Activated CD4-positive, alpha-beta T cell treated with anti-CD3 and anti-CD28 coated beads, Interleukin-2, amount 10 ng/mL, durations not matched to agents 7 days and 5 days (primary cell): ENCODE results near the gene F2RL2. TPM values are rescaled to one million over a fixed set of nuclear protein-coding genes. Genes with fewer than 3 reads are reported as not detected.
A peak's percentile ranks its signal among the peaks of the same experiment; 100 is the strongest.
"Not testable (repeated sequence)": the region's sequence is repeated elsewhere in the genome, so short reads cannot be mapped to it uniquely, and the experiment has no call there.

Experiments
- CTCF ChIA-PET: fragments of 350-600 bp; sonication (Branson Sonifier 250); formaldehyde crosslinking; loops from one replicate; lab custom pipeline; 2021; ENCODE audit warnings: antibody characterized with exemption; lab: Charles Lee
- POLR2A ChIA-PET: fragments of 350-600 bp; sonication (Branson Sonifier 250); formaldehyde crosslinking; loops from one replicate; lab custom pipeline; 2021; ENCODE audit warnings: antibody characterized with exemption; lab: Charles Lee
- DNase-seq: peaks from one replicate; pipeline ENCODE4 v3.0.0-alpha.2; 2020
- H3K27ac Mint-ChIP-seq: one replicate; pipeline ENCODE4 v1.8.0; 2021; ENCODE audit warnings: mild to moderate bottlenecking, moderate library complexity, mixed read lengths
- H3K27me3 Mint-ChIP-seq: one replicate; pipeline ENCODE4 v1.8.0; 2021; ENCODE audit warnings: mixed read lengths
- H3K36me3 Mint-ChIP-seq: one replicate; pipeline ENCODE4 v1.8.0; 2021; ENCODE audit warnings: low read depth, mixed read lengths
- H3K4me1 Mint-ChIP-seq: one replicate; pipeline ENCODE4 v1.8.0; 2021; ENCODE audit warnings: mixed read lengths
- H3K4me3 Mint-ChIP-seq: one replicate; pipeline ENCODE4 v1.8.0; 2021; ENCODE audit warnings: mild to moderate bottlenecking, moderate library complexity, mixed read lengths
- H3K9me3 Mint-ChIP-seq: one replicate; pipeline ENCODE4 v1.8.0; 2021; ENCODE audit warnings: mixed read lengths
- total RNA-seq, 2 experiments: library from RNA; stranded (reverse); gene quantifications; one replicate each; pipeline ENCODE4 v1.2.3, GENCODE V29; 2021

Gene F2RL2
- total RNA-seq, 2 experiments from 2014 or later: not detected

GRCh38 chr5:76617229-76617628 is 6.0 kb downstream of the F2RL2 start:
- Mint-ChIP-seq H3K4me3 (no peak overlapping the region), H3K27ac (no peak overlapping the region), H3K9me3 (no peaks in the 10 kb centered on the region), H3K36me3 (peaks cover 52% of the 10 kb centered on the region), H3K27me3 (no peaks in the 10 kb centered on the region), H3K4me1 (peaks cover 5% of the 10 kb centered on the region)
- no peak for DNase-seq
- POLR2A ChIA-PET: no interaction called here
- CTCF ChIA-PET: interaction anchor here (1.0 to 2.0 kb wide), 2 partner anchors 8 to 20 kb away, joined by 4 to 8 read pairs; no protein-coding TSS in a partner anchor

- Mint-ChIP-seq H3K4me1 (peaks cover 3% of the 10 kb centered on the region), H3K36me3 (peaks cover 54% of the 10 kb centered on the region), H3K4me3 (no peak overlapping the region), H3K27me3 (no peaks in the 10 kb centered on the region), H3K27ac (no peak overlapping the region), H3K9me3 (no peaks in the 10 kb centered on the region)
- no peak for DNase-seq
- CTCF ChIA-PET: interaction anchor here (1.4 to 2.0 kb wide), 3 partner anchors 9 to 213 kb away, joined by 3 to 8 read pairs (median 4); partner anchors contain the start of gene IQGAP2
- POLR2A ChIA-PET: no interaction called here
Observed at GRCh38 chr5:76616206-76616605, 7.0 kb downstream of the F2RL2 start.

GRCh38 chr5:76615759-76616158 is 7.4 kb downstream of the F2RL2 start:
- Mint-ChIP-seq H3K9me3 (no peaks in the 10 kb centered on the region), H3K27ac (no peak overlapping the region), H3K4me1 (peaks cover 3% of the 10 kb centered on the region), H3K27me3 (no peaks in the 10 kb centered on the region), H3K36me3 (peaks cover 57% of the 10 kb centered on the region), H3K4me3 (no peak overlapping the region)
- no peak for DNase-seq
- ChIA-PET CTCF (interaction anchor here (1.4 to 1.7 kb wide), 2 partner anchors 9 to 213 kb away, joined by 3 to 4 read pairs; partner anchors contain the start of gene IQGAP2), POLR2A (no interaction called here)

- CTCF ChIA-PET: no interaction called here
- H3K9me3 Mint-ChIP-seq: no peaks in the 10 kb centered on the region
- H3K4me1 Mint-ChIP-seq: peaks cover 4% of the 10 kb centered on the region
- H3K36me3 Mint-ChIP-seq: peaks cover 48% of the 10 kb centered on the region
- POLR2A ChIA-PET: no interaction called here
- no peak overlapping the region for H3K4me3 Mint-ChIP-seq
- no peaks in the 10 kb centered on the region for H3K27me3 Mint-ChIP-seq
- no peak for DNase-seq
- H3K27ac Mint-ChIP-seq: no peak overlapping the region
Observed at GRCh38 chr5:76612942-76613341, 10.3 kb downstream of the F2RL2 start.

GRCh38 chr5:76610196-76610595 is 13.0 kb downstream of the F2RL2 start:
- POLR2A ChIA-PET: no interaction called here
- H3K9me3 Mint-ChIP-seq: no peaks in the 10 kb centered on the region
- H3K4me3 Mint-ChIP-seq: no peak overlapping the region
- CTCF ChIA-PET: interaction anchor here (0.5 to 1.7 kb wide), 5 partner anchors 17 to 592 kb away, joined by 3 to 6 read pairs (median 3); no protein-coding TSS in a partner anchor
- H3K27ac Mint-ChIP-seq: no peak overlapping the region
- H3K36me3 Mint-ChIP-seq: peaks cover 48% of the 10 kb centered on the region
- no peak for DNase-seq
- H3K4me1 Mint-ChIP-seq: peaks cover 18% of the 10 kb centered on the region
- H3K27me3 Mint-ChIP-seq: no peaks in the 10 kb centered on the region

- Mint-ChIP-seq H3K27ac (no peak overlapping the region), H3K4me1 (peaks cover 18% of the 10 kb centered on the region), H3K4me3 (no peak overlapping the region), H3K27me3 (no peaks in the 10 kb centered on the region), H3K36me3 (peaks cover 55% of the 10 kb centered on the region), H3K9me3 (no peaks in the 10 kb centered on the region)
- ChIA-PET POLR2A (interaction anchor here (0.5 kb wide), 1 partner anchor 510 kb away, joined by 3 read pairs; no protein-coding TSS in a partner anchor), CTCF (interaction anchor here (0.6 to 1.1 kb wide), 3 partner anchors 62 to 299 kb away, joined by 3 read pairs; no protein-coding TSS in a partner anchor)
- DNase-seq: peak; percentile 10
Observed at GRCh38 chr5:76608833-76609232, 14.4 kb downstream of the F2RL2 start.

- no peak for DNase-seq
- Mint-ChIP-seq H3K27me3 (no peaks in the 10 kb centered on the region), H3K9me3 (no peaks in the 10 kb centered on the region), H3K36me3 (peaks cover 54% of the 10 kb centered on the region), H3K27ac (peak overlapping the region; percentile 65), H3K4me3 (no peak overlapping the region), H3K4me1 (peaks cover 27% of the 10 kb centered on the region)
- CTCF ChIA-PET: interaction anchor here (0.8 to 2.7 kb wide), 3 partner anchors 12 to 167 kb away, joined by 3 to 7 read pairs (median 4); no protein-coding TSS in a partner anchor
- POLR2A ChIA-PET: no interaction called here
Observed at GRCh38 chr5:76607353-76607871, 15.8 kb downstream of the F2RL2 start.

- Mint-ChIP-seq H3K27me3 (no peaks in the 10 kb centered on the region), H3K9me3 (no peaks in the 10 kb centered on the region), H3K4me1 (peaks cover 28% of the 10 kb centered on the region), H3K36me3 (peaks cover 55% of the 10 kb centered on the region), H3K27ac (peak overlapping the region; percentile 51), H3K4me3 (peak overlapping the region; percentile 17)
- no peak for DNase-seq
- ChIA-PET POLR2A (no interaction called here), CTCF (interaction anchor here (0.8 to 2.7 kb wide), 4 partner anchors 9 to 168 kb away, joined by 3 to 7 read pairs (median 4); no protein-coding TSS in a partner anchor)
Observed at GRCh38 chr5:76606701-76607100, 16.5 kb downstream of the F2RL2 start.

GRCh38 chr5:76604838-76605237 is 18.4 kb downstream of the F2RL2 start:
- Mint-ChIP-seq H3K36me3 (peaks cover 54% of the 10 kb centered on the region), H3K27ac (no peak overlapping the region), H3K9me3 (no peaks in the 10 kb centered on the region), H3K4me1 (peaks cover 28% of the 10 kb centered on the region), H3K4me3 (no peak overlapping the region), H3K27me3 (no peaks in the 10 kb centered on the region)
- no peak for DNase-seq
- POLR2A ChIA-PET: no interaction called here
- CTCF ChIA-PET: no interaction called here

GRCh38 chr5:76603991-76604390 is 19.2 kb downstream of the F2RL2 start:
- peaks cover 55% of the 10 kb centered on the region for H3K36me3 Mint-ChIP-seq
- POLR2A ChIA-PET: not testable (repeated sequence)
- H3K4me1 Mint-ChIP-seq: peaks cover 28% of the 10 kb centered on the region

GRCh38 chr5:76602094-76602726 is 21.0 kb downstream of the F2RL2 start:
- H3K27me3 Mint-ChIP-seq: no peaks in the 10 kb centered on the region
- ChIA-PET CTCF (interaction anchor here (0.7 to 4.2 kb wide), 5 partner anchors 9 to 172 kb away, joined by 3 to 25 read pairs (median 3); no protein-coding TSS in a partner anchor), POLR2A (no interaction called here)

More at GRCh38 chr5:76603991-76604390, 19.2 kb downstream of the F2RL2 start:
- H3K4me3 Mint-ChIP-seq, H3K27ac Mint-ChIP-seq, DNase-seq, CTCF ChIA-PET, H3K27me3 Mint-ChIP-seq, H3K9me3 Mint-ChIP-seq: not testable (repeated sequence)

GRCh38 chr5:76601470-76601869 is 21.7 kb downstream of the F2RL2 start:
- CTCF ChIA-PET: interaction anchor here (0.7 to 4.2 kb wide), 5 partner anchors 10 to 173 kb away, joined by 3 to 25 read pairs (median 3); no protein-coding TSS in a partner anchor
- no peaks in the 10 kb centered on the region for H3K27me3 Mint-ChIP-seq
- H3K4me3 Mint-ChIP-seq: no peak overlapping the region
- H3K36me3 Mint-ChIP-seq: peaks cover 55% of the 10 kb centered on the region
- POLR2A ChIA-PET: no interaction called here
- peaks cover 13% of the 10 kb centered on the region for H3K4me1 Mint-ChIP-seq
- DNase-seq: peak; percentile 46
- no peak overlapping the region for H3K27ac Mint-ChIP-seq
- no peaks in the 10 kb centered on the region for H3K9me3 Mint-ChIP-seq

More at GRCh38 chr5:76602094-76602726, 21.0 kb downstream of the F2RL2 start:
- DNase-seq: no peak
- no peak overlapping the region for H3K27ac Mint-ChIP-seq
- H3K4me1 Mint-ChIP-seq: peaks cover 18% of the 10 kb centered on the region
- H3K4me3 Mint-ChIP-seq: no peak overlapping the region
- peaks cover 52% of the 10 kb centered on the region for H3K36me3 Mint-ChIP-seq
- no peaks in the 10 kb centered on the region for H3K9me3 Mint-ChIP-seq

GRCh38 chr5:76600716-76601115 is 22.5 kb downstream of the F2RL2 start:
- ChIA-PET CTCF (interaction anchor here (1.0 to 4.2 kb wide), 3 partner anchors 114 to 173 kb away, joined by 3 to 25 read pairs (median 4); no protein-coding TSS in a partner anchor), POLR2A (no interaction called here)
- H3K27me3 Mint-ChIP-seq: no peaks in the 10 kb centered on the region
- H3K36me3 Mint-ChIP-seq: peaks cover 58% of the 10 kb centered on the region
- DNase-seq: no peak
- no peak overlapping the region for H3K4me3 Mint-ChIP-seq
- H3K4me1 Mint-ChIP-seq: peaks cover 10% of the 10 kb centered on the region
- H3K9me3 Mint-ChIP-seq: no peaks in the 10 kb centered on the region
- H3K27ac Mint-ChIP-seq: no peak overlapping the region
